Osteoblast (primary cell): ENCODE data around the gene DYRK3. TPM values are rescaled to one million over a fixed set of nuclear protein-coding genes. Genes with fewer than 3 reads are reported as not detected.

Experiments used
- DNase-seq: peaks from one replicate; pipeline ENCODE4 v3.0.0; 2011; ENCODE audit warnings: low spot score, mixed read lengths; ENCODE audit not compliant: insufficient read length; ENCODE audit errors: missing footprints
- H2AFZ ChIP-seq: 2 replicates; pipeline ENCODE4 v1.6.0; 2011; ENCODE audit warnings: mild to moderate bottlenecking, low read length
- H3K27ac ChIP-seq: 2 replicates; pipeline ENCODE4 v1.5.1; 2011; ENCODE audit warnings: mild to moderate bottlenecking, low read depth, low read length, moderate library complexity
- H3K27me3 ChIP-seq: 2 replicates; pipeline ENCODE4 v1.6.0; 2012; ENCODE audit warnings: mild to moderate bottlenecking, control low read depth, inconsistent platforms, low read length, moderate library complexity; ENCODE audit not compliant: insufficient read depth
- H3K36me3 ChIP-seq: 2 replicates; pipeline ENCODE4 v1.5.1; 2011; ENCODE audit warnings: mild to moderate bottlenecking, low read length, control low read depth, moderate library complexity; ENCODE audit not compliant: insufficient read depth
- H3K4me1 ChIP-seq: 2 replicates; pipeline ENCODE4 v1.5.1; 2011; ENCODE audit warnings: mild to moderate bottlenecking, low read length, control low read depth, moderate library complexity; ENCODE audit not compliant: insufficient read depth
- H3K4me2 ChIP-seq: 2 replicates; pipeline ENCODE4 v1.6.0; 2011; ENCODE audit warnings: mild to moderate bottlenecking, low read length; ENCODE audit not compliant: insufficient read depth
- H3K4me3 ChIP-seq: fragments of 200-600 bp; sonication (generic); 3 replicates; pipeline ENCODE4 v1.5.1; 2012; ENCODE audit warnings: mild to moderate bottlenecking, low read length, inconsistent platforms; ENCODE audit not compliant: insufficient read depth
- H3K79me2 ChIP-seq: 2 replicates; pipeline ENCODE4 v1.6.0; 2012; ENCODE audit warnings: mild to moderate bottlenecking, low read length, control low read depth, inconsistent platforms; ENCODE audit not compliant: insufficient read depth
- H3K9me3 ChIP-seq: 2 replicates; pipeline ENCODE4 v1.5.1; 2011; ENCODE audit warnings: low read depth, low read length, control low read depth
- H4K20me1 ChIP-seq: 2 replicates; pipeline ENCODE4 v1.6.0; 2012; ENCODE audit warnings: mild to moderate bottlenecking, low read length, control low read depth; ENCODE audit not compliant: insufficient read depth
- total RNA-seq: library from RNA; depleted of rRNA; stranded (reverse); fragments of >200 nt; gene quantifications from 2 replicates; pipeline ENCODE4 v1.2.3, GENCODE V29; 2012
- TF ChIP-seq, protein P1 (sequence below): IDR thresholded peaks from 2 replicates; pipeline ENCODE4 v1.5.1; 2011; ENCODE audit warnings: mild to moderate bottlenecking, low read depth, low read length, moderate library complexity; ENCODE audit errors: extremely low read depth

Gene DYRK3
- total RNA-seq, 1 donor = 52.1 TPM

- peaks cover 10% of the 10 kb centered on the region for H4K20me1 ChIP-seq
- TF ChIP-seq, protein P1, sequence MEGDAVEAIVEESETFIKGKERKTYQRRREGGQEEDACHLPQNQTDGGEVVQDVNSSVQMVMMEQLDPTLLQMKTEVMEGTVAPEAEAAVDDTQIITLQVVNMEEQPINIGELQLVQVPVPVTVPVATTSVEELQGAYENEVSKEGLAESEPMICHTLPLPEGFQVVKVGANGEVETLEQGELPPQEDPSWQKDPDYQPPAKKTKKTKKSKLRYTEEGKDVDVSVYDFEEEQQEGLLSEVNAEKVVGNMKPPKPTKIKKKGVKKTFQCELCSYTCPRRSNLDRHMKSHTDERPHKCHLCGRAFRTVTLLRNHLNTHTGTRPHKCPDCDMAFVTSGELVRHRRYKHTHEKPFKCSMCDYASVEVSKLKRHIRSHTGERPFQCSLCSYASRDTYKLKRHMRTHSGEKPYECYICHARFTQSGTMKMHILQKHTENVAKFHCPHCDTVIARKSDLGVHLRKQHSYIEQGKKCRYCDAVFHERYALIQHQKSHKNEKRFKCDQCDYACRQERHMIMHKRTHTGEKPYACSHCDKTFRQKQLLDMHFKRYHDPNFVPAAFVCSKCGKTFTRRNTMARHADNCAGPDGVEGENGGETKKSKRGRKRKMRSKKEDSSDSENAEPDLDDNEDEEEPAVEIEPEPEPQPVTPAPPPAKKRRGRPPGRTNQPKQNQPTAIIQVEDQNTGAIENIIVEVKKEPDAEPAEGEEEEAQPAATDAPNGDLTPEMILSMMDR = no peak
- H2AFZ ChIP-seq = no peak overlapping the region
- H3K4me1 ChIP-seq = peaks cover 16% of the 10 kb centered on the region
- no peak overlapping the region for H3K27ac ChIP-seq
- DNase-seq = no peak
- no peaks in the 10 kb centered on the region for H3K27me3 ChIP-seq
- H3K9me3 ChIP-seq = no peaks in the 10 kb centered on the region
- H3K4me2 ChIP-seq = no peak overlapping the region
- no peak overlapping the region for H3K4me3 ChIP-seq
- peaks cover 44% of the 10 kb centered on the region for H3K79me2 ChIP-seq
- peaks cover 30% of the 10 kb centered on the region for H3K36me3 ChIP-seq
These were observed 16.9 kb downstream of the DYRK3 start for GRCh38 chr1:206651958-206652890.

- Histone ChIP-seq H3K9me3 (no peaks in the 10 kb centered on the region), H2AFZ (no peak overlapping the region), H3K4me3 (no peak overlapping the region), H3K79me2 (peaks cover 29% of the 10 kb centered on the region), H4K20me1 (peaks cover 10% of the 10 kb centered on the region), H3K27me3 (no peaks in the 10 kb centered on the region), H3K4me2 (no peak overlapping the region), H3K36me3 (peaks cover 15% of the 10 kb centered on the region), H3K4me1 (peaks cover 16% of the 10 kb centered on the region), H3K27ac (no peak overlapping the region)
- TF ChIP-seq, protein P1 = no peak
- DNase-seq = no peak
These were observed 18.6 kb downstream of the DYRK3 start for GRCh38 chr1:206653715-206654459.

DNA sequence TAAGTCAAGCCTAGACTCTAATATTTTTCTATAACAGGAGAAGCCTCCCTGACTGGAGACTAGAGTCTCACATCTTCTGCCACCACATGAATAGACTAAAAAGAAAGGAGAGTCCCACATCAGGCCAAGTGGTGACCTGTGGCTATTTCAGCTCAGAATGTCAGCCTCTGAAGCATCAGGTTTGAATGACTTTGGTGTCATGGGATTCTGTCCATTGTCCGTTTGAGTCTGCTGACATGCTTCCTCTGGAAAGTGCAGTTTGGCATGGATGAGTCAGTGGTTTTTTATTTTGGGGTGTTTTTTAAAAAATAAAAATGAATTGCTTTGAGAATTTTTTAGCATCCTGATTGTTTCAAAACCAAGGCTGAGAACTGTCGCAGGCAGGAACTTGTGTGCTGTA lies 19.5 kb downstream of the DYRK3 start:
- peaks cover 21% of the 10 kb centered on the region for H3K79me2 ChIP-seq
- H3K27ac ChIP-seq = no peak overlapping the region
- TF ChIP-seq, protein P1 = no peak
- no peak overlapping the region for H2AFZ ChIP-seq
- H3K36me3 ChIP-seq = peaks cover 9% of the 10 kb centered on the region
- H4K20me1 ChIP-seq = peaks cover 10% of the 10 kb centered on the region
- no peak overlapping the region for H3K4me2 ChIP-seq
- peak; percentile 79 for DNase-seq
- H3K4me1 ChIP-seq = peaks cover 16% of the 10 kb centered on the region
- H3K9me3 ChIP-seq = no peaks in the 10 kb centered on the region
- no peak overlapping the region for H3K4me3 ChIP-seq
- H3K27me3 ChIP-seq = no peaks in the 10 kb centered on the region

DNA sequence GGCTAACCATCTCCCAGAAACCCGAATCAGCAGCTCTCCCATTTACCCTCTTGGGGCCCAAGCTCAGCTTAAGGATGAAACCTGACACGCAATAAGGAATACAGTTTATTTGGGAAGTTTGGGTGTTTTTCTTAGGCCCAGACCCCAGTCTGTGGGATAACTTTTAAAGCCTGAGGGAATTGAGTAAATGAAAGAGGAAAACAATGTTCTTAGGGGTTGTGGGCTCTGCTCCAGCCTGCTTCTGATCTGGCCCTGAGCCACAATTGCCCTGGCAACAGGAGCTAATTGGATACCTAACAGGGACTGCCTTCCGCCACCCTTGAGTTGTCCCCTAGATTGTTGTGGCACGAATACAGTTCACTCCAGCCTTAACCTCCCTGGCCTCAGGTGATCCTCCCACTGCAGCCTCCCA lies 20.1 kb downstream of the DYRK3 start:
- H3K4me3 ChIP-seq = no peak overlapping the region
- no peaks in the 10 kb centered on the region for H3K9me3 ChIP-seq
- no peak overlapping the region for H3K4me2 ChIP-seq
- peaks cover 18% of the 10 kb centered on the region for H3K79me2 ChIP-seq
- peaks cover 10% of the 10 kb centered on the region for H4K20me1 ChIP-seq
- H3K36me3 ChIP-seq = peaks cover 9% of the 10 kb centered on the region
- no peaks in the 10 kb centered on the region for H3K27me3 ChIP-seq
- peak overlapping the region; percentile 5 for H3K27ac ChIP-seq
- peak; percentile 77 for DNase-seq
- H3K4me1 ChIP-seq = peaks cover 16% of the 10 kb centered on the region
- TF ChIP-seq, protein P1 = no peak
- H2AFZ ChIP-seq = no peak overlapping the region
